OCI-LY1 (cell line): ENCODE measurements around the gene BMP2K.
A peak's percentile ranks its signal among the peaks of the same experiment; 100 is the strongest.

ENCODE experiments used
- H2AFZ ChIP-seq: fragments of 200-600 bp; sonication (generic), shearing (Covaris generic); 2 replicates; pipeline ENCODE4 v1.6.0; 2014; ENCODE audit warnings: antibody characterized with exemption, mild to moderate bottlenecking, low read length
- H3F3A ChIP-seq: fragments of 200-600 bp; sonication (generic), shearing (Covaris generic); 2 replicates; pipeline ENCODE4 v1.6.0; 2014; ENCODE audit warnings: mild to moderate bottlenecking, antibody characterized with exemption, low read length, moderate library complexity; ENCODE audit not compliant: insufficient read depth
- H3K27ac ChIP-seq: fragments of 200-600 bp; sonication (generic); 2 replicates; pipeline ENCODE4 v1.5.1; 2014; ENCODE audit warnings: low read length, mixed run types, mild to moderate bottlenecking, low read depth; ENCODE audit not compliant: poor library complexity, severe bottlenecking
- H3K27me3 ChIP-seq: fragments of 200-600 bp; sonication (generic); 2 replicates; pipeline ENCODE4 v1.6.0; 2014; ENCODE audit warnings: antibody characterized with exemption, mild to moderate bottlenecking, low read length, moderate library complexity; ENCODE audit not compliant: insufficient read depth
- H3K36me3 ChIP-seq: fragments of 200-600 bp; sonication (generic); 2 replicates; pipeline ENCODE4 v1.6.1; 2014; ENCODE audit warnings: mild to moderate bottlenecking, antibody characterized with exemption, low read length, moderate library complexity, mixed read lengths; ENCODE audit not compliant: insufficient read depth
- H3K4me1 ChIP-seq: fragments of 200-600 bp; sonication (generic); 2 replicates; pipeline ENCODE4 v1.5.1; 2014; ENCODE audit warnings: mild to moderate bottlenecking, low read length, moderate library complexity; ENCODE audit not compliant: insufficient read depth, severe bottlenecking
- H3K4me2 ChIP-seq: fragments of 200-600 bp; sonication (generic), shearing (Covaris generic); 2 replicates; pipeline ENCODE4 v1.6.1; 2014; ENCODE audit warnings: low read length
- H3K4me3 ChIP-seq: fragments of 200-600 bp; sonication (generic); 2 replicates; pipeline ENCODE4 v1.5.1; 2014; ENCODE audit warnings: low read length, low read depth, mild to moderate bottlenecking, mixed read lengths; ENCODE audit not compliant: poor library complexity, severe bottlenecking
- H3K79me2 ChIP-seq: fragments of 200-600 bp; shearing (Covaris generic); 2 replicates; pipeline ENCODE4 v1.6.1; 2016; ENCODE audit warnings: mixed run types, low read length, mixed read lengths; ENCODE audit not compliant: insufficient read depth
- H3K9ac ChIP-seq: fragments of 200-600 bp; sonication (generic), shearing (Covaris generic); 2 replicates; pipeline ENCODE4 v1.6.1; 2014; ENCODE audit warnings: mild to moderate bottlenecking, low read length, mixed read lengths
- H3K9me2 ChIP-seq: fragments of 200-600 bp; sonication (generic), shearing (Covaris generic); 2 replicates; pipeline ENCODE4 v1.6.1; 2014; ENCODE audit warnings: low read depth, mild to moderate bottlenecking, low read length, mixed read lengths
- H3K9me3 ChIP-seq: fragments of 200-600 bp; shearing (Covaris generic); 2 replicates; pipeline ENCODE4 v1.6.1; 2014; ENCODE audit warnings: low read length, mixed read lengths
- H4K20me1 ChIP-seq: fragments of 200-600 bp; sonication (generic), shearing (Covaris generic); 2 replicates; pipeline ENCODE4 v1.6.0; 2016; ENCODE audit warnings: mild to moderate bottlenecking, low read length; ENCODE audit not compliant: insufficient read depth
- CTCF ChIP-seq: fragments of 200-600 bp; sonication (generic), shearing (Covaris generic); IDR thresholded peaks from 2 replicates; pipeline ENCODE4 v1.5.1; 2017; ENCODE audit warnings: mild to moderate bottlenecking, antibody characterized with exemption, low read length, moderate library complexity, mixed read lengths
- EZH2 ChIP-seq: fragments of 200-600 bp; sonication (generic), shearing (Covaris generic); IDR thresholded peaks from 2 replicates; pipeline ENCODE4 v1.8.0; 2017; ENCODE audit warnings: borderline replicate concordance, mixed run types, mild to moderate bottlenecking, antibody characterized with exemption, low read length, moderate library complexity, mixed read lengths

BMP2K gene

GRCh38 chr4:78737973-78738372 is 38.2 kb upstream of the BMP2K start:
- no peak overlapping the region for H3K4me2 ChIP-seq
- no peaks in the 10 kb centered on the region for H3K36me3 ChIP-seq
- H3K79me2 ChIP-seq = no peaks in the 10 kb centered on the region
- H3K4me3 ChIP-seq = no peak overlapping the region
- no peaks in the 10 kb centered on the region for H3K9me2 ChIP-seq
- H3F3A ChIP-seq = no peaks in the 10 kb centered on the region
- TF ChIP-seq EZH2 = no peak
- TF ChIP-seq CTCF = no peak
- H3K4me1 ChIP-seq = peaks cover 7% of the 10 kb centered on the region
- no peak overlapping the region for H2AFZ ChIP-seq
- no peak overlapping the region for H3K9ac ChIP-seq
- no peak overlapping the region for H3K27ac ChIP-seq
- H3K27me3 ChIP-seq = no peaks in the 10 kb centered on the region
- no peaks in the 10 kb centered on the region for H3K9me3 ChIP-seq
- H4K20me1 ChIP-seq = no peaks in the 10 kb centered on the region

- Histone ChIP-seq H3F3A (no peaks in the 10 kb centered on the region), H3K4me1 (no peaks in the 10 kb centered on the region), H3K27ac (no peak overlapping the region), H3K79me2 (no peaks in the 10 kb centered on the region), H3K36me3 (no peaks in the 10 kb centered on the region), H2AFZ (peak overlapping the region; percentile 58; the same call in 1 of the 2 replicates), H3K9me3 (no peaks in the 10 kb centered on the region), H3K9me2 (no peaks in the 10 kb centered on the region), H3K27me3 (no peaks in the 10 kb centered on the region), H3K9ac (no peak overlapping the region), H3K4me3 (no peak overlapping the region), H4K20me1 (no peaks in the 10 kb centered on the region), H3K4me2 (no peak overlapping the region)
- TF ChIP-seq EZH2 = no peak
- TF ChIP-seq CTCF = no peak
These were observed 33.9 kb upstream of the BMP2K start for GRCh38 chr4:78742300-78742699.

GRCh38 chr4:78747475-78747922 is 28.7 kb upstream of the BMP2K start:
- no peaks in the 10 kb centered on the region for H3K9me3 ChIP-seq
- no peaks in the 10 kb centered on the region for H3K9me2 ChIP-seq
- no peaks in the 10 kb centered on the region for H3F3A ChIP-seq
- no peak overlapping the region for H3K27ac ChIP-seq
- no peak overlapping the region for H2AFZ ChIP-seq
- H3K4me3 ChIP-seq = no peak overlapping the region
- TF ChIP-seq CTCF (no peak), EZH2 (no peak)
- H3K9ac ChIP-seq = no peak overlapping the region
- H3K4me1 ChIP-seq = peaks cover 38% of the 10 kb centered on the region
- H3K79me2 ChIP-seq = no peaks in the 10 kb centered on the region
- H3K36me3 ChIP-seq = no peaks in the 10 kb centered on the region
- H3K27me3 ChIP-seq = no peaks in the 10 kb centered on the region
- no peaks in the 10 kb centered on the region for H4K20me1 ChIP-seq
- no peak overlapping the region for H3K4me2 ChIP-seq
